Globus pallidus (tissue), 1 donor: ENCODE results near the gene MTFMT.
A peak's percentile ranks its signal among the peaks of the same experiment; 100 is the strongest.
"Not testable (repeated sequence)": the region's sequence is repeated elsewhere in the genome, so short reads cannot be mapped to it uniquely, and the experiment has no call there.

Source experiments
- DNase-seq: peaks from one replicate; pipeline ENCODE4 v3.0.0-alpha.2; 2015; ENCODE audit warnings: low spot score

MTFMT gene

GRCh38 chr15:65028921-65029735, at the start of gene MTFMT:
MTFMT (minus strand) TSS chr15:65029639; CDS start chr15:65029613, 26 bp downstream.
- DNase-seq: peak; percentile 86

- DNase-seq: no peak
Measured at GRCh38 chr15:65077981-65078352, 48.5 kb upstream of the MTFMT start.

- DNase-seq: no peak
Measured at GRCh38 chr15:65077291-65077980, 48.0 kb upstream of the MTFMT start.

- DNase-seq: no peak
Measured at GRCh38 chr15:65076486-65077290, 47.2 kb upstream of the MTFMT start, which contains the start of gene KBTBD13. KBTBD13 (plus strand) TSS chr15:65076746; CDS start chr15:65076816, 70 bp downstream.

GRCh38 chr15:65075607-65076395, 46.4 kb upstream of the MTFMT start:
- DNase-seq: not testable (repeated sequence)

GRCh38 chr15:65074946-65075345, 45.5 kb upstream of the MTFMT start:
- DNase-seq: not testable (repeated sequence)

- no peak for DNase-seq
Measured at GRCh38 chr15:65072617-65073016, 43.2 kb upstream of the MTFMT start.

GRCh38 chr15:65072027-65072426, 42.6 kb upstream of the MTFMT start:
- DNase-seq: no peak

GRCh38 chr15:65071381-65071811, 42.0 kb upstream of the MTFMT start:
- no peak for DNase-seq

- no peak for DNase-seq
Measured at GRCh38 chr15:65069779-65070546, 40.5 kb upstream of the MTFMT start.

- no peak for DNase-seq
Measured at GRCh38 chr15:65069179-65069578, 39.7 kb upstream of the MTFMT start.

GRCh38 chr15:65068403-65068788, 39.0 kb upstream of the MTFMT start:
- no peak for DNase-seq

- DNase-seq: no peak
Measured at GRCh38 chr15:65067645-65068402, 38.4 kb upstream of the MTFMT start, which contains the start of gene RASL12. RASL12 (minus strand) TSS chr15:65067991; CDS start chr15:65067835, 156 bp downstream.

GRCh38 chr15:65067317-65067644, 37.8 kb upstream of the MTFMT start:
- DNase-seq: no peak

- DNase-seq: no peak
Measured at GRCh38 chr15:65066635-65067316, 37.3 kb upstream of the MTFMT start.

GRCh38 chr15:65066001-65066634, 36.7 kb upstream of the MTFMT start:
- DNase-seq: no peak

GRCh38 chr15:65062726-65063125, 33.3 kb upstream of the MTFMT start:
- no peak for DNase-seq

GRCh38 chr15:65062061-65062460, 32.6 kb upstream of the MTFMT start:
- DNase-seq: no peak
